ENCODE data around the gene NRXN3.

The NRXN3 gene

GRCh38 chr14:79643132-79643531 is 1473.0 kb downstream of the NRXN3 start:
- H3K4me1 ChIP-seq (ENCODE audit: control insufficient read depth, insufficient read depth, low read length), result no peaks in the 10 kb centered on the region
- H3K4me2 ChIP-seq (ENCODE audit: low read length), result no peak overlapping the region
- H3K27me3 ChIP-seq (ENCODE audit: control insufficient read depth, insufficient read depth, low read length), result no peaks in the 10 kb centered on the region
- H3K36me3 ChIP-seq (ENCODE audit: insufficient read depth, low read length), result no peaks in the 10 kb centered on the region
- no peaks in the 10 kb centered on the region for H3K9me3 ChIP-seq (replicated peaks; ENCODE audit: low read length)
- H3K9ac ChIP-seq (ENCODE audit: low read depth, low read length), result no peak overlapping the region
- H3K4me3 ChIP-seq (ENCODE audit: low read length), result no peak overlapping the region

DNA sequence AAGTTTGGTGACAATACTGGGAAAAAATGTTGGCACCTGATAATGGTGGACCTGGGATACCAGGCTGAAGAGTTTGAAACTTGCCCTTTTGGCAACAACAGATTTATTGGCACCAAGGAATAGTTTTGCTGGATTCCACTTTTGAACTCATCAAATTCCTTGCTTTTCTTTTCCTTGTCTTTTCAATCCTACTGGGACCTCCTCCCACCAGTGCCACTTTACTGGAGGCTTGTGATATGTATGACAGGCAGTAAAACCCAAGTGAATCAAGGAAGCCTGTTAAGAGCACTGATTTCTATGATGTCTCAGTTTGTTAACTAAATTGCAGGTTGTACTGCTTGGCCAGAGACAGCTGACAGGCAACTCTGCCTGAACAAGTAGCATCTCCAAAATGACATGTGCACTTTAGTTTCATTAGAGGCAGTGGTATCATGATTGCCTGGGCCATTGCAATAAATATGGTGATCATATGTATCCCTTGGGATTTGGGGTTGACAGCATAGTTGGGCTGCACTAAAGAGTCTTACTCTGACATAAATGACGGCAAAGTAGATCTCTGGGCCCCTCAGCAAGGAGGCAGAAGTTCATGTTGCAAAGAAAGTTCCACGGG is 1475.7 kb downstream of the NRXN3 start:
- Histone ChIP-seq H3K4me3 (ENCODE audit: low read length) (no peak overlapping the region), H3K9ac (ENCODE audit: low read depth, low read length) (no peak overlapping the region), H3K36me3 (ENCODE audit: insufficient read depth, low read length) (no peaks in the 10 kb centered on the region), H3K27me3 (ENCODE audit: control insufficient read depth, insufficient read depth, low read length) (no peaks in the 10 kb centered on the region), H3K4me1 (ENCODE audit: control insufficient read depth, insufficient read depth, low read length) (no peaks in the 10 kb centered on the region), H3K4me2 (ENCODE audit: low read length) (no peak overlapping the region), H3K9me3 (replicated peaks; ENCODE audit: low read length) (no peaks in the 10 kb centered on the region)

- H3K9me3 ChIP-seq (replicated peaks; ENCODE audit: low read length), result no peaks in the 10 kb centered on the region
Measured at GRCh38 chr14:79649856-79650255, 1479.7 kb downstream of the NRXN3 start.

DNA sequence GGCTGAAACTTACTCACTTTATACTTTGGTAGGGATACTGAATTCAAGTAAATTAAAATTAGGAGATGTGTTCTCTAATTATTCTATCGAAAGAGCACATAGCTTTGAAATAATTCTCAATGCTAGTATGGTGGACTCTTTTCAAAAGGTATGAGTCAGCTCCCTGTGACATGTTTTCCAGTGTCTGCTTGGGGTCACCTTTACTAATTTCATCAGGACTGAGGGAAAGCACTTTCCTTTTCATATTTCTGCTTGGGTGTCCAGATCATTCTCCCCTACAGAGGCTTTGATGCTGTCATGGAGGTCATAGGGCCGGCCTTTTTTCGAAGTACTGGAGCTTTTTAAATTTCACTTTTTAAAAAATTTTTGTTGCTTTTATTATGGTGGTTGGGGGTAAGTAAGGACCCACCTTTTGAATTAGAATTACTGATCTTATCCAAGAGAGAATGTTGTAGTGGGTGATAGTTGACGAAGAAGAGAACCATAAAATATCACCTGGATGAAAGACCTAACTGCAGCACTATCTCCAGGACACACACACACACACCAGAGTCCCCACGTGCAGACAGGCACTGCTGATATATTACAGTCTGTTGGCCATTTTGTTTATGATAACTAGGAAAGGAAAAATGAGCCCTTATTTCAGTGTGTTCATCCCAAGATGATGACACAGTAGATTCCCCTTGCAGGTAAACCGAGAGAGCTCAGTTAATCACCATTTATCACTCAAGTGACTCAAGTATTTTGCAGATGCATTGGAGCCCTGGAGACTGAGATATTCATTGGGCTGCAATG is 1482.5 kb downstream of the NRXN3 start:
- Histone ChIP-seq H3K4me2 (ENCODE audit: low read length) (no peak overlapping the region), H3K4me3 (ENCODE audit: low read length) (no peak overlapping the region), H3K36me3 (ENCODE audit: insufficient read depth, low read length) (no peaks in the 10 kb centered on the region), H3K27me3 (ENCODE audit: control insufficient read depth, insufficient read depth, low read length) (no peaks in the 10 kb centered on the region), H3K9ac (ENCODE audit: low read depth, low read length) (no peak overlapping the region), H3K4me1 (ENCODE audit: control insufficient read depth, insufficient read depth, low read length) (no peaks in the 10 kb centered on the region), H3K9me3 (replicated peaks; ENCODE audit: low read length) (no peaks in the 10 kb centered on the region)

More at GRCh38 chr14:79649856-79650255, 1479.7 kb downstream of the NRXN3 start:
- no peak overlapping the region for H3K4me3 ChIP-seq (ENCODE audit: low read length)
- H3K36me3 ChIP-seq (ENCODE audit: insufficient read depth, low read length), result no peaks in the 10 kb centered on the region
- no peak overlapping the region for H3K9ac ChIP-seq (ENCODE audit: low read depth, low read length)
- no peaks in the 10 kb centered on the region for H3K27me3 ChIP-seq (ENCODE audit: control insufficient read depth, insufficient read depth, low read length)
- no peaks in the 10 kb centered on the region for H3K4me1 ChIP-seq (ENCODE audit: control insufficient read depth, insufficient read depth, low read length)
- no peak overlapping the region for H3K4me2 ChIP-seq (ENCODE audit: low read length)

- Histone ChIP-seq H3K4me2 (ENCODE audit: low read length) (no peak overlapping the region), H3K9me3 (replicated peaks; ENCODE audit: low read length) (no peaks in the 10 kb centered on the region), H3K27me3 (ENCODE audit: control insufficient read depth, insufficient read depth, low read length) (no peaks in the 10 kb centered on the region), H3K4me3 (ENCODE audit: low read length) (no peak overlapping the region), H3K36me3 (ENCODE audit: insufficient read depth, low read length) (no peaks in the 10 kb centered on the region), H3K4me1 (ENCODE audit: control insufficient read depth, insufficient read depth, low read length) (no peaks in the 10 kb centered on the region), H3K9ac (ENCODE audit: low read depth, low read length) (no peak overlapping the region)
Measured at GRCh38 chr14:79656056-79656455, 1485.9 kb downstream of the NRXN3 start.

- no peak overlapping the region for H3K9ac ChIP-seq (ENCODE audit: low read depth, low read length)
Measured at GRCh38 chr14:79656496-79656895, 1486.3 kb downstream of the NRXN3 start.

DNA sequence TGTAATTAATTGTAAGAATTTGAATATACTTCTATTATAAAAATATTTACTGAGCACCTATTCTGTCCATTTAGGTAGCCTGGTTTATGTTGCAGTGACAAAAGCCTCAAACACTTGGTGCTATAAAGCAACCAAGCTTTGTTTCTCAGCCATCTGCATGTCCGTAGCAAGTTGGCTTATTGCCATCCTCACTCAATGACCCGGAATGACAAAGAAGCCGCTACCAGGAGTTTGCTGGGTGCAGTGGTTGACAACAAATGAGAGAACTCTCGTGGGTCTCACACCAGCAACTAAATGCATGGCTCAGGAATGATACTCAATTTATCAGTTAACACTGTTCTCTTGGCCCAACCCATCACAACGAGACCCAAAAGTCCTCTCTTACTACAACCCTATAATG is 1488.0 kb downstream of the NRXN3 start:
- Histone ChIP-seq H3K9ac (ENCODE audit: low read depth, low read length) (no peak overlapping the region), H3K4me1 (ENCODE audit: control insufficient read depth, insufficient read depth, low read length) (no peaks in the 10 kb centered on the region), H3K27me3 (ENCODE audit: control insufficient read depth, insufficient read depth, low read length) (no peaks in the 10 kb centered on the region), H3K9me3 (replicated peaks; ENCODE audit: low read length) (no peaks in the 10 kb centered on the region), H3K4me3 (ENCODE audit: low read length) (no peak overlapping the region), H3K4me2 (ENCODE audit: low read length) (no peak overlapping the region), H3K36me3 (ENCODE audit: insufficient read depth, low read length) (no peaks in the 10 kb centered on the region)

More at GRCh38 chr14:79656496-79656895, 1486.3 kb downstream of the NRXN3 start:
- H3K27me3 ChIP-seq (ENCODE audit: control insufficient read depth, insufficient read depth, low read length), result no peaks in the 10 kb centered on the region
- H3K36me3 ChIP-seq (ENCODE audit: insufficient read depth, low read length), result no peaks in the 10 kb centered on the region
- H3K4me1 ChIP-seq (ENCODE audit: control insufficient read depth, insufficient read depth, low read length), result no peaks in the 10 kb centered on the region
- no peak overlapping the region for H3K4me3 ChIP-seq (ENCODE audit: low read length)
- no peak overlapping the region for H3K4me2 ChIP-seq (ENCODE audit: low read length)
- H3K9me3 ChIP-seq (replicated peaks; ENCODE audit: low read length), result no peaks in the 10 kb centered on the region

DNA sequence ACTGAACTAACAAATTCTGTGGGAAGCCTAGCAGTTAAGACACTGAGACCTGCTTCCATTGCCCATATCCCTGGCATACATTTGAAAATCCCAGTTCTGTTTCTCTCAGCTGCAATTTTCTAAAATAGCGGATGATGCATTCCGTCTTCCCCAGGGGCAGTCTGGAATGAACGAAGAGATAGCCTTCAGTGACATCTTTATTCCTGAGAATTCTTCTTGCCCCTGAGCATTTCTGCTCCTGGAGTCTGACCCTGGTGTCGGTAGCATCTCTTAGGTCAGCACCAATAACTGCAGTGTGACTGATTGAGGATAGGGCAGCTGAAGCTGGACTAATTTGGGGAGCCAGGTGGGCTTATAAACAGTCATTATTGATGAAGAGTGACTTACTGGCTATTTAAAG is 1488.6 kb downstream of the NRXN3 start:
- H3K9me3 ChIP-seq (replicated peaks; ENCODE audit: low read length), result no peaks in the 10 kb centered on the region
- H3K36me3 ChIP-seq (ENCODE audit: insufficient read depth, low read length), result no peaks in the 10 kb centered on the region
- H3K27me3 ChIP-seq (ENCODE audit: control insufficient read depth, insufficient read depth, low read length), result no peaks in the 10 kb centered on the region
- no peaks in the 10 kb centered on the region for H3K4me1 ChIP-seq (ENCODE audit: control insufficient read depth, insufficient read depth, low read length)
- no peak overlapping the region for H3K4me3 ChIP-seq (ENCODE audit: low read length)
- no peak overlapping the region for H3K4me2 ChIP-seq (ENCODE audit: low read length)
- H3K9ac ChIP-seq (ENCODE audit: low read depth, low read length), result no peak overlapping the region

- H3K4me1 ChIP-seq (ENCODE audit: control insufficient read depth, insufficient read depth, low read length), result no peaks in the 10 kb centered on the region
- H3K36me3 ChIP-seq (ENCODE audit: insufficient read depth, low read length), result no peaks in the 10 kb centered on the region
- H3K9ac ChIP-seq (ENCODE audit: low read depth, low read length), result no peak overlapping the region
- H3K27me3 ChIP-seq (ENCODE audit: control insufficient read depth, insufficient read depth, low read length), result no peaks in the 10 kb centered on the region
- no peaks in the 10 kb centered on the region for H3K9me3 ChIP-seq (replicated peaks; ENCODE audit: low read length)
- H3K4me3 ChIP-seq (ENCODE audit: low read length), result no peak overlapping the region
- no peak overlapping the region for H3K4me2 ChIP-seq (ENCODE audit: low read length)
Measured at GRCh38 chr14:79660053-79660939, 1490.1 kb downstream of the NRXN3 start.

DNA sequence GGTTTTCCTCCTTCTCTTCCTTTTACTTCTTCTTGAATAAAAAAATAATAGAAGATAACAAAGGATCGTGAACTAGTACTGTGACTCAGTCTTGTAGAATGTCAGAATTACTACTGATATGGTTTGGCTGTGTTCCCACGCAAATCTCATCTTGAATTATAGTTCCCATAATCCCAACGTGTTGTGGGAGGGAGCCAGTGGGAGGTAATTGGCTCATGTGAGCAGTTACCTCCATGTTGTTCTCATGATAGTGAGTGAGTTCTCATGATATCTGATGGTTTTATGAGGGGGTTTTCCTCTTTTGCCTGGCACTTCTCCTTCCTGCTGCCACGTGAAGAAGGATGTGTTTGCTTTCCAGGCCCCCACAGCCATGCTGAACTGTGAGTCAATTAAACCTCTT is 1491.6 kb downstream of the NRXN3 start:
- H3K4me1 ChIP-seq (ENCODE audit: control insufficient read depth, insufficient read depth, low read length), result no peaks in the 10 kb centered on the region
- H3K9me3 ChIP-seq (replicated peaks; ENCODE audit: low read length), result no peaks in the 10 kb centered on the region
- no peak overlapping the region for H3K4me3 ChIP-seq (ENCODE audit: low read length)
- H3K27me3 ChIP-seq (ENCODE audit: control insufficient read depth, insufficient read depth, low read length), result no peaks in the 10 kb centered on the region
- H3K4me2 ChIP-seq (ENCODE audit: low read length), result no peak overlapping the region
- H3K9ac ChIP-seq (ENCODE audit: low read depth, low read length), result no peak overlapping the region
- H3K36me3 ChIP-seq (ENCODE audit: insufficient read depth, low read length), result no peaks in the 10 kb centered on the region

- H3K9me3 ChIP-seq (replicated peaks; ENCODE audit: low read length), result no peaks in the 10 kb centered on the region
- H3K36me3 ChIP-seq (ENCODE audit: insufficient read depth, low read length), result no peaks in the 10 kb centered on the region
- no peak overlapping the region for H3K4me3 ChIP-seq (ENCODE audit: low read length)
- no peak overlapping the region for H3K4me2 ChIP-seq (ENCODE audit: low read length)
- no peaks in the 10 kb centered on the region for H3K4me1 ChIP-seq (ENCODE audit: control insufficient read depth, insufficient read depth, low read length)
- H3K27me3 ChIP-seq (ENCODE audit: control insufficient read depth, insufficient read depth, low read length), result no peaks in the 10 kb centered on the region
- no peak overlapping the region for H3K9ac ChIP-seq (ENCODE audit: low read depth, low read length)
Measured at GRCh38 chr14:79663453-79663852, 1493.3 kb downstream of the NRXN3 start.
